KMS-11 (cell line): ENCODE results near the gene RTN4R.

ENCODE experiments used
- H2AFZ ChIP-seq: fragments of 200-600 bp; sonication (generic); 2 replicates; pipeline ENCODE4 v1.6.1; 2016; ENCODE audit warnings: antibody characterized with exemption, mixed run types, low read depth
- H3K27ac ChIP-seq: fragments of 200-600 bp; sonication (generic); 2 replicates; pipeline ENCODE4 v1.6.1; 2016; ENCODE audit warnings: mild to moderate bottlenecking, mixed run types
- H3K27me3 ChIP-seq: fragments of 200-600 bp; sonication (generic); 2 replicates; pipeline ENCODE4 v1.6.1; 2017; ENCODE audit warnings: mild to moderate bottlenecking, low read depth, mixed run types, moderate library complexity; ENCODE audit not compliant: insufficient read depth
- H3K36me3 ChIP-seq: fragments of 200-600 bp; sonication (generic); 2 replicates; pipeline ENCODE4 v1.6.1; 2017; ENCODE audit warnings: mild to moderate bottlenecking, mixed run types; ENCODE audit not compliant: insufficient read depth
- H3K4me1 ChIP-seq: fragments of 200-600 bp; sonication (generic); 2 replicates; pipeline ENCODE4 v1.6.1; 2016; ENCODE audit warnings: mild to moderate bottlenecking, low read depth, mixed run types; ENCODE audit not compliant: poor library complexity, severe bottlenecking
- H3K4me2 ChIP-seq: fragments of 200-600 bp; sonication (generic); 2 replicates; pipeline ENCODE4 v1.7.0; 2016; ENCODE audit warnings: mild to moderate bottlenecking, mixed run types
- H3K4me3 ChIP-seq: fragments of 200-600 bp; sonication (generic); IDR thresholded peaks from 2 replicates; pipeline ENCODE4 v1.6.1; 2017; ENCODE audit warnings: low read depth, low read length, mixed read lengths; ENCODE audit not compliant: insufficient read depth
- H3K79me2 ChIP-seq: fragments of 200-600 bp; sonication (generic); 2 replicates; pipeline ENCODE4 v1.6.1; 2016; ENCODE audit warnings: low read depth, mixed run types; ENCODE audit not compliant: insufficient read depth
- H3K9ac ChIP-seq: fragments of 200-600 bp; sonication (generic); 2 replicates; pipeline ENCODE4 v1.6.1; 2016; ENCODE audit warnings: mild to moderate bottlenecking, mixed run types
- H4K20me1 ChIP-seq: fragments of 200-600 bp; sonication (generic); 2 replicates; pipeline ENCODE4 v1.6.1; 2016; ENCODE audit warnings: mild to moderate bottlenecking, mixed run types; ENCODE audit not compliant: insufficient read depth
- TF ChIP-seq, protein P1 (sequence below): fragments of 200-600 bp; sonication (generic); conservative IDR thresholded peaks from 2 replicates; pipeline ENCODE4 v1.6.1; 2017; ENCODE audit warnings: low read depth, mild to moderate bottlenecking, antibody characterized with exemption, low read length, moderate library complexity, mixed read lengths

The RTN4R gene

DNA sequence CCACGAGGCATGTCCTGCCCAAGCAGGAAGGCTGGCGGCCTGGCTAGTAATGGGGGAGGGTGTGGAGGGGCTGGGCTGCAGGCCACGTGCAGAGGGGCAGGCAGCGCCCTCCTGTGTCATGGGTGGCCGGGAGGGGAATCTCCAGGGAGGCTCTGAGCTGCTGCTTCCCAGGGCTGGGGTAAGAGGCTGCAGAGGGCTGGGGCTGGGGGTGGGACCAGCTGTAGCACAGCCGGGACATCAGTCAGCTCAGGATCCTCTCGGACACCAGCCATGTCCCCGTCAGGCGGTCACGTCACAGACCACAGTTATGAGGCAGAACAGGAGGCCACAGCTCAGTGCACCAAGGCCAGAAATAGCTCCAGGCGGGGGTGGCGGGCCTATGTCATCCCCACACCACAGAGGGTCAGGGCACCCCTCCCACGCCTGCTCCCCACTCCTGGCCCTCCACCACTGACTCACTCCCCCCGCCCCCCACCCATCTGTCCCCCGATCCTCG, 21.1 kb downstream of the RTN4R start:
- Histone ChIP-seq H3K4me2 (no peak overlapping the region), H4K20me1 (no peaks in the 10 kb centered on the region), H2AFZ (no peak overlapping the region), H3K9ac (no peak overlapping the region), H3K27ac (no peak overlapping the region), H3K4me1 (no peaks in the 10 kb centered on the region), H3K79me2 (no peaks in the 10 kb centered on the region), H3K36me3 (no peaks in the 10 kb centered on the region), H3K4me3 (no peak overlapping the region), H3K27me3 (peaks cover 37% of the 10 kb centered on the region)
- TF ChIP-seq, protein P1, sequence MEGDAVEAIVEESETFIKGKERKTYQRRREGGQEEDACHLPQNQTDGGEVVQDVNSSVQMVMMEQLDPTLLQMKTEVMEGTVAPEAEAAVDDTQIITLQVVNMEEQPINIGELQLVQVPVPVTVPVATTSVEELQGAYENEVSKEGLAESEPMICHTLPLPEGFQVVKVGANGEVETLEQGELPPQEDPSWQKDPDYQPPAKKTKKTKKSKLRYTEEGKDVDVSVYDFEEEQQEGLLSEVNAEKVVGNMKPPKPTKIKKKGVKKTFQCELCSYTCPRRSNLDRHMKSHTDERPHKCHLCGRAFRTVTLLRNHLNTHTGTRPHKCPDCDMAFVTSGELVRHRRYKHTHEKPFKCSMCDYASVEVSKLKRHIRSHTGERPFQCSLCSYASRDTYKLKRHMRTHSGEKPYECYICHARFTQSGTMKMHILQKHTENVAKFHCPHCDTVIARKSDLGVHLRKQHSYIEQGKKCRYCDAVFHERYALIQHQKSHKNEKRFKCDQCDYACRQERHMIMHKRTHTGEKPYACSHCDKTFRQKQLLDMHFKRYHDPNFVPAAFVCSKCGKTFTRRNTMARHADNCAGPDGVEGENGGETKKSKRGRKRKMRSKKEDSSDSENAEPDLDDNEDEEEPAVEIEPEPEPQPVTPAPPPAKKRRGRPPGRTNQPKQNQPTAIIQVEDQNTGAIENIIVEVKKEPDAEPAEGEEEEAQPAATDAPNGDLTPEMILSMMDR = no peak

DNA sequence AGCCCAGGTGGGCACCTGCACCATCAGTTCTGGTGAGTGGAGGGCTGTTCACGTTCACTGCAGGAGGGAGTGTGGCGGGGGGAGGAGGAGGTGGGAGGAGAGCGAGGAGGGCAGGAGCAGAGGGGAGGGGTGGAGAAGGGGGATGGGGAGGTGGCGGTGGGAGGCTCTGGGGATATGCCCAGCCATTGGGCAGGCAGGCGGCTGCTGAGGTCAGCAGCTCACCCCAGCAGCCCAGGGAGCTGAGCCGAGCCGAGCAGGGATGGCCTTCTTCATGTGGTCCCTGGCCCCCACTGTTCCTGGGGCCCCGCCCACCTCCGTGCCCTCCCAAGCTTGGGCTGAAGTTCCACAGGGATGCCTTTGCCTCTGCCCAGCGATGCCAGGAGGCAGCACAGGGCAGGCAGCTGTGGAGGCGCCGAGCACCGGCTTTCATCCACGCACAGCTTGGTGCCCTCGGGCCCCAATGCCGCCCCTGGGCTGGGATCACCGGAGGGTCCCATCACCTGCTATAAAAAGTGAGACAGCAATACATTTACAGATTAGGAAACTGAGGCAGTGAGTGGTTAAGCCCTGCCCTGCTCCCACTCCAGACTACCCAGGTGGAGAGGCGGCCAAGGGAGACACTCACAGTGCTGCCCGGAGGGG, 21.6 kb downstream of the RTN4R start:
- TF ChIP-seq, protein P1 = no peak
- Histone ChIP-seq H3K79me2 (no peaks in the 10 kb centered on the region), H3K27ac (no peak overlapping the region), H4K20me1 (no peaks in the 10 kb centered on the region), H3K27me3 (peaks cover 37% of the 10 kb centered on the region), H3K4me2 (no peak overlapping the region), H3K36me3 (no peaks in the 10 kb centered on the region), H2AFZ (no peak overlapping the region), H3K4me1 (no peaks in the 10 kb centered on the region), H3K4me3 (no peak overlapping the region), H3K9ac (no peak overlapping the region)

DNA sequence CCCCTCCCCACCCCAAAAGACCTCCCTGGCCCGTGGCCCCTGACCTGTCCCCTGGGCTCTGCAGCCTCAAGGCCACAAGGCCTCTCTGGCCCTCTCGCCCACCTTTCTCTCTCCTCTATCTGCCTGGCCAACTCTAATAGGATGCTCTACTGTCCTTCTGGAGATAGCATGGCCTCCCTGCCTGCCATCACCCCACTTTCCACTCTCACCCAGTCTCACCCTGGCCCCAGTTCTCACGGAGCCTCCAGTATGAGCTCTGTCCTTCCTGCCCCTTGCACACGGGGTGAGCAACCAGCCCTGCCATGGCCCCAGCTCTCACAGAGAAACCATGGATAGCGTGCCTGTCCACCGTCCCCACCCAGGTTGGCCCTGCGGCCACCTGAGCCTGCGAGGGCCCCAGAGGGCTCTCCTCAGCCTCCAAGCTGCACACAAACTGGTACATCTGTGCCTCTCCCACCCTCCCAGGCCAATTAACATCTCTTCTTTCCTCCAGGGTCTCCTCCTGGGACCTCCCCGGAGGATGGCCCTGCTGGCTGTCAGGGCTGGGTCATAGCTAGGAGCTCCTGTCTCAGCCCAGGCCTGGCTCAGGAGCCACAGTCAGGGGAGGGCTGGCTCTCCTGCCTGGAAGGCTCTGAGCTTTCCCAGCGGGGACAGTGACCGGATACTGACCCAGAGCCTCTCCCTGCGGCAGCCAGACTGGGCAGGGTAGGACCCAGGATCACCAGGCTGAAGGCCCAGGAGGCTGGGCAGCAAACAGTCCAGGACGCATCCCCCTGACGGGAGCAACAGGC, 22.3 kb downstream of the RTN4R start:
- no peaks in the 10 kb centered on the region for H4K20me1 ChIP-seq
- no peak overlapping the region for H3K9ac ChIP-seq
- H3K79me2 ChIP-seq = no peaks in the 10 kb centered on the region

DNA sequence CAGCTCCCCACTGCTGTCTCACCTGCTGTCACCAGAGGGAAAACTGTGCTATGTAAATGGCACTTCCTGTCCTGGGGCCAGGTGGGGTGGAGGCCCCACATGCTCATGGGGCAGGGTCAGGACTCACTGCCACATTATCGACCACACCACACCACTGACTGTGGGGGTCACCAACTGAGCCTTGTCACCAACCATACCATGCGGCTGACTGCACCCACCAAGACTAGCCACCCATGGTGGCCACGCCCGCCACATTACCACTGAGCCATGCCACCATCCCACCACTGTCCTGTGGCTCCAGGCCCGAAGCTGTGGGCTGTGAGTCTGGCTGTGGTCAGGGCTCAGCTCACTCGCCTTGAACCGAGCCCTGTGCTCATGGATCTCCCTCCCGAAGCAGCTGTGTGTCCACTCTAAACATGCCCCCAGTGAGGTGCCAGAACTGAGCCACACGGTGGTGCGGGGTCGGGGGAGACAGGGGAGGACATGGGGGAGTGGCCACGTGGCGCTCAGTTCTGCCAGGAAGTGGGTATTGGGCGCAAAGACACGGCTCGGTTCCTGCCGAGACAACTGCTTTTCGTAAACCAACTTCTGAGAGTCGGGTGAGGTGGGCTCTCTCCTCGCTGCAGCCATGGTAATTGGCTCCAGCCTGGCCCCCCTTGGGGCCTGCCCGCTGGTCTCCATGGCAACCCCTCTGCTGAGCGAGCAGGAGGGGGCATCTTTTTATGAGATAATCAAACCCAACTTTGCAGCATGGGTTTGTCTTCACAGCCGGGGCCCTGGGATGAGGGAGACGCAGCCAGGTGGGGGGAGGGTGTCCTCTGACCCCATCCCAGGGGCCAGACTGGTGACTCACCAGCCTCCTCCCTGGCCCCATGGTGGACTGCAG, 23.2 kb downstream of the RTN4R start:
- TF ChIP-seq, protein P1 = no peak
- Histone ChIP-seq H3K4me3 (no peak overlapping the region), H3K36me3 (no peaks in the 10 kb centered on the region), H3K9ac (no peak overlapping the region), H3K79me2 (no peaks in the 10 kb centered on the region), H3K27ac (no peak overlapping the region), H3K4me2 (no peak overlapping the region), H4K20me1 (no peaks in the 10 kb centered on the region), H2AFZ (no peak overlapping the region), H3K27me3 (peaks cover 37% of the 10 kb centered on the region), H3K4me1 (no peaks in the 10 kb centered on the region)

More for the DNA sequence above, 22.3 kb downstream of the RTN4R start:
- Histone ChIP-seq H3K27ac (no peak overlapping the region), H3K4me1 (no peaks in the 10 kb centered on the region), H2AFZ (no peak overlapping the region), H3K4me2 (no peak overlapping the region), H3K27me3 (peaks cover 37% of the 10 kb centered on the region), H3K4me3 (no peak overlapping the region), H3K36me3 (no peaks in the 10 kb centered on the region)
- TF ChIP-seq, protein P1 = no peak
